ENCODE data around the gene PDE4D.

PDE4D gene

GRCh38 chr5:58922461-58923171, 970.9 kb downstream of the PDE4D start:
- no peak for DNase-seq (ENCODE audit: low read depth)

- no peak for DNase-seq (ENCODE audit: low read depth)
Observed at GRCh38 chr5:58921159-58921558, 972.4 kb downstream of the PDE4D start.

- DNase-seq (ENCODE audit: low read depth) = no peak
Observed at GRCh38 chr5:58919833-58920232, 973.7 kb downstream of the PDE4D start.
